OCI-LY1 (cell line): ENCODE data around the gene GIMAP6.

Experiments used
- CTCF ChIP-seq: fragments of 200-600 bp; sonication (generic), shearing (Covaris generic); IDR thresholded peaks from 2 replicates; pipeline ENCODE4 v1.5.1; 2017; ENCODE audit warnings: mild to moderate bottlenecking, antibody characterized with exemption, low read length, moderate library complexity, mixed read lengths
- EZH2 ChIP-seq: fragments of 200-600 bp; sonication (generic), shearing (Covaris generic); IDR thresholded peaks from 2 replicates; pipeline ENCODE4 v1.8.0; 2017; ENCODE audit warnings: borderline replicate concordance, mixed run types, mild to moderate bottlenecking, antibody characterized with exemption, low read length, moderate library complexity, mixed read lengths

- TF ChIP-seq CTCF (no peak), EZH2 (no peak)
These were observed 45.4 kb downstream of the GIMAP6 start for GRCh38 chr7:150586785-150587152.
